Endothelial cell of hepatic sinusoid (primary cell): ENCODE results near the gene HAAO.

ENCODE experiments used
- in situ Hi-C: cut with HindIII; loops from 2 replicates; pipeline ENCODE4 v1.10.0; 2017; ENCODE audit warnings: low sequenced_read_pairs

HAAO gene

DNA sequence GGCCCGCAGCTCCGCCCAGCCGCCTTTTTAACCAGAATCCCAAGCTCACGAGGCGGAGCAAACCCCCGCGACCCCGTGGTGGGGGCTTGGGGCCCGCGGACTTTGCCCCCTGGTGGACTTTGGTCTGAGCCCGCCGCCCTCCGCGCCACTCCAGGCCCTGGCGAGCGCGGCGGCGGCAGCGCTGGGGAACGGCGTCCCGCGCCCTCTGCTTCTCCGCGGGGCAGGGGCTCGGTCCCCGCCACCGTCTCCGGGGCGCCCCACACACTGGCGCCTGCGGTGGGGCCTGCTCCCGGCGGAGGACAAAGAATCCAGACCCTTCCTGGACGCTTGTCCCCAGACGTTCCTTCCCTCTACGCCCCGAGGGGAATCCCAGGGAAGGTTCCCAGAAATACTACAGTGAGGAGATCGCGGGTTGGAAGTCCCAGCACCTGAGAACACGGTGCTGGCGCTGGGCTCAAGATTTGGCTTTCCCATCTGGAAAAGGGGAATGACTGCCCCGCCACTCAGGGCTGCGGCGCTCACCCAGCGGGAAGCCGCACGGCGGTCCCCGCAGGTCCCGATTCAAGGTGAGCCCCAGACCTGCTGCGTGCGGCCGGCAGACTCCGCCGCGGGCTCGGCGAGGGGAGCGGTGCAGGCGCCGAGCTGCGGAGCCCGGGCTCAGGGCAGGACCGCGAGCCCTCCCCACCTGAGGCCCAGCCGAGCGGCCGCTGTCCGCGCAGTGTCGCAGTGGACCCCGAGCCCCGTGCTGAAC is at the start of gene HAAO:
Gene HAAO, minus strand, starts transcription at position 1 of the 751 bp plus-strand sequence. CDS start 47 bp downstream, outside the sequence.
- in situ Hi-C loops = no loop called here

GRCh38 chr2:42841344-42841743 is 49.0 kb upstream of the HAAO start:
- in situ Hi-C loops = no loop called here

DNA sequence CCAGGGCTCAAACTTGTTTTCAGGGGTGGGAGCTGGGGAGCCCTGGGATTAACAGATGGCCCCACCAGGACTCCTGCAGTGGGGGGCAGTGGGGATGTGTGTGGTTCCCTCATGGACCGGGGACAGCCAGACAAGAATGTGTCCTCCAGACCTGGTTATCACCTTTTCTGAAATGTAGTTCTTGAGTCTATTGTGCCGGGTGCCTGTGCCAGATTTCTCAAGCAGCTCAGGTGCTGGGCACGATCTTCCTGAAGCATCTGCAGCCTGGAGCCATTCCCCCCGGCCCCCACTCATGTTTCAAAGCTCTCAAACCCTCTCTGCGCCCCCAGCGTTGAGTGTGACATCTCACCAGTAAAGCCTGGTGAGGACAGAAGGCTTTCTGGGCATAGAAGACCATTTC is 48.4 kb upstream of the HAAO start:
- in situ Hi-C loops = no loop called here

DNA sequence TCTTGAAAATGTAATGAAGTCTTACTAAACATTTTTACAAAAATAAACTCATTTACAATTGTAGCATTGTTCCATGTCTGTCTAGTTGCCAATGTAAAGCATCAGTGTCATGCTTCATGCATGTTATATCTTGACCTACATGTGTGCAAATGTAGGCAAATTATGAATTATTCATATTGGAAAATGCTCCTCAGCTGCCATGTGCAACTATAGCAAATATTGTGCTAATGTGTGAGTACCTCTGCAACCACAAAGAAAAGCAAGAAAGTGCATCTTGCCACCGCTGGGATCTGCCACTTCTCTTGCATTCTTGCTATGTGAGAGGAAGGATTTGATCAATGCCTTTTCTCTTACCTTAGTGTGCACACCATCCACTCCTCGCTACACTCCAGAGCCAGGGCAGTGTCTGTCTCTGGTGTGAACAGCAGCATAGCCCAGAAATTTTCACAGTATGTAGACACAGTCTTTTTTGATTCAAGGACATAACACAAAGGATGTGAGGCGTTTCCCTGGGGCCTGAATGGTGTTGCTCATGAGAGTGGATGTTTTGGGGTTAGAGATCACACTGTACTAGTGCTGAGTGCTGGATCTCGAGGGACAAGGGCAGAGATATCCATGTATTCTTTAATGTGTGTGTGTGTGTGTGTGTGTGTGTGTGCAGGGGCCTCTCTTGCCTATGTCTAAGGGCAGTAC is 47.6 kb upstream of the HAAO start:
- in situ Hi-C loops = loop anchor here (5.0 kb wide), 3 partner anchors 187 to 642 kb away; no protein-coding TSS in a partner anchor

DNA sequence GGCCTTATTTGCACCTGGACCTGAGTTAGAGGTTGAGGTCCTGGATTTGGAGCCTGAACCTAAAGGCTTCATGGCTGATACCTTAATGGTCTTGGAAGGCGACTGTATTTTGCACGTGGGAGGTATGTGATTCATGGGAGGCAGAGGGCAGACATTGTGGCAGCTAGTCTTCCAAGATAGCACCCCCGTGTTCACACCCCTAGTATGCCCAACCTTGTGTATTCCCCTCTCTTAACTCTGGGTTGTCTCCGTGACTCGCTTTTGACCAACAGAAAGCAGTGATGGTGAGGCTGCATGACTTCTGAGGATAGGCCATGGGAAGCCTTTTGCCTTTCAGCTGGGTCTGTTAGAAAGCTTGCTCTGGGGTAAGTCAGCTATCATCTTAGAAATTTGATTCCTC is 45.8 kb upstream of the HAAO start:
- in situ Hi-C loops = loop anchor here (5.0 kb wide), 3 partner anchors 189 to 644 kb away; no protein-coding TSS in a partner anchor

- in situ Hi-C loops = loop anchor here (5.0 kb wide), 3 partner anchors 192 to 647 kb away; no protein-coding TSS in a partner anchor
Measured at GRCh38 chr2:42835577-42836371, 43.4 kb upstream of the HAAO start.

DNA sequence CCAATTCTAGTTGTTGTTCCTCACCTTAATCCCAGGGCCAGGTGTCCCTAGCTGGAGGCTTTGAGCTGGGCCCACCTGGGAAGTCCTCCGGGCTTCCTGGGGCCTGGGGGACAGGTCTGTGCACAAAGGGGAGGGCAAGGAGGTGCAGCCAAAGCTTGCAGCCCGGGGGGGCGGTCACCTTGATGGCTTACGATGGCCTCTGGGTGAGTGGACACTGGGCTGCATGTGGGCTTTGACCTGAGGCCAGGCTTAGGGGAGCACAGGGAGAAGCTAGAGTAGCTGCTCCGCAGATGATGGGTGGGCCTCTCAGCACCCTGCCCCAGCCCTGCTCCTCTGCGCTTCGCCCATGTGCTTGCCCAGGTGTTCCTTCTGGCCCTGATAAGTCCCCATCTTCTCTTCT is 41.8 kb upstream of the HAAO start:
- in situ Hi-C loops = loop anchor here (5.0 kb wide), 4 partner anchors 48 to 553 kb away; no protein-coding TSS in a partner anchor

DNA sequence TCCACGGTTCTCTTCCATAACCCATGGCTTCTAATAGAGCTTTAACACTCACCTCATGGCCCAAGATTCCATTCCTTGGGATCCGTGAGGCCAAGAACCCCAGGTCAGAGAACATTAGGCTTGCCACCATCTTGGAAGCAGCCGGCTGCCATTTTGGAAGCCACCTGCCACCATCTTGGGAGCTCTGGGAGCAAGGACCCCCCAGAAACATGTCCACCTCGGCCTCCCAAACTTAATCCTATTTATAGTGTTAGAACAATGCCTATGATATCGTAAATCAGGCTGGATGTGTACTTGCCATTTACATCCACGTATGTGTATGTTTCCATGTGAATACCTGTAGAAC is 39.9 kb upstream of the HAAO start:
- in situ Hi-C loops = loop anchor here (5.0 kb wide), 4 partner anchors 50 to 555 kb away; no protein-coding TSS in a partner anchor

- in situ Hi-C loops = loop anchor here (5.0 kb wide), 4 partner anchors 51 to 556 kb away; no protein-coding TSS in a partner anchor
Measured at GRCh38 chr2:42831575-42832288, 39.3 kb upstream of the HAAO start.

DNA sequence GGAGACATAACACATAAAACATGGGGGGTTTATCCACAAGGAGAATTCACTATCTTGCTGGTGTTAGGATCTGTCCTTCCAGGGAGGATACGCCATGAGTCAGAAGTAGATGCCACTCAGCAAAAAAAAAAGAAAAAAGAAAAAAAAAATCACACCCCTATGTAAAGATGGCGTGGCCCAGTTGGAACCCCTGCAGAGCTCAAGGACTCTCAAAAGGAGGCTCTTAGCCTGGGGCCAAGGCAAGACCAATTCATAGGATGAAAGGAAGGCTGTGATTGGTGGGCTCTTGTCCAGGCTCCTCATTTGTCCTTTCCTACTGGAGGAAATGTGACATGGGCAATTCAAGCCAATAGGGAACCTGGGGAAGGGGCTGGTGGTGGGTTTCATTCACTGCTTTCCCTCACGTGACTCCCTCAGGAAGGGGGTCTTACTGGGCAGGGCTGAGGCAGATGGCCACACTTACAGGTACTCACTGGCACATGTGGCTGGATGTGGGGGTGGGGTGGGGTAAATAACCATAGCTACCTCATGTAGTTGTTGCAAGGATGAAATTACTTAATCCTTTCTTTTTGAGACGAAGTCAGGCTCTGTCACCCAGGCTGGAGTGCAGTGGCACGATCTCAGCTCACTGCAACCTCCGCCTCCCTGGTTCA is 38.7 kb upstream of the HAAO start:
- in situ Hi-C loops = loop anchor here (5.0 kb wide), 4 partner anchors 51 to 556 kb away; no protein-coding TSS in a partner anchor

- in situ Hi-C loops = loop anchor here (5.0 kb wide), 4 partner anchors 52 to 557 kb away; no protein-coding TSS in a partner anchor
Measured at GRCh38 chr2:42829671-42830440, 37.5 kb upstream of the HAAO start.

- in situ Hi-C loops = no loop called here
Measured at GRCh38 chr2:42828487-42829425, 36.4 kb upstream of the HAAO start.

- in situ Hi-C loops = no loop called here
Measured at GRCh38 chr2:42827647-42828486, 35.5 kb upstream of the HAAO start.

- in situ Hi-C loops = no loop called here
Measured at GRCh38 chr2:42826231-42826630, 33.8 kb upstream of the HAAO start.

DNA sequence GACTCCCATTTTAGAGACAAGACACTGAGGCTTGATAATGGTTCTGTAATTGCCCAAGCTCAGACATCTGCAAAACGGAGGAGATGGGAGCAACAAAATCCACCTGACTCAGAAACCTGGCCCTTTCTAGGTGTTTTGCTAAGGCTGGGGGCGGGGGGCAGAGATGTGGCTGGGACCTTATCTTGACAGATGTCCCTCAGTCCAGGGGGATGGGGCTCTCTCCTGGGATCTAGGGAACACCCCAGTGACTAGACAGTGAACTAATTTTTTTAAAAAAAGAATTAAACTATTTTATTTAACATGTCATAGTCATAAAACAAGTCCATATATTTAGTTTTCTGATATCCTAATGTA is 32.0 kb upstream of the HAAO start:
- in situ Hi-C loops = no loop called here

GRCh38 chr2:42823744-42824453 is 31.5 kb upstream of the HAAO start:
- in situ Hi-C loops = no loop called here

- in situ Hi-C loops = loop anchor here (10.0 kb wide), 2 partner anchors 296 to 596 kb away; no protein-coding TSS in a partner anchor
Measured at GRCh38 chr2:42819160-42819559, 26.8 kb upstream of the HAAO start.
